HT1080 (cell line): ENCODE results near the gene SRSF7. TPM values are rescaled to one million over a fixed set of nuclear protein-coding genes. Genes with fewer than 3 reads are reported as not detected.
"Not testable (repeated sequence)": the region's sequence is repeated elsewhere in the genome, so short reads cannot be mapped to it uniquely, and the experiment has no call there.

Experiments
- DNase-seq: peaks from one replicate; pipeline ENCODE4 v3.0.0-alpha.2; 2015; ENCODE audit warnings: low read depth
- total RNA-seq: library from RNA; depleted of rRNA; stranded (reverse); fragments of >200 nt; shearing (Covaris generic); gene quantifications from 2 replicates; pipeline ENCODE4 v1.2.3, GENCODE V29; 2014

Gene SRSF7
- total RNA-seq, 1 experiment from 2014 or later = 298 TPM

DNA sequence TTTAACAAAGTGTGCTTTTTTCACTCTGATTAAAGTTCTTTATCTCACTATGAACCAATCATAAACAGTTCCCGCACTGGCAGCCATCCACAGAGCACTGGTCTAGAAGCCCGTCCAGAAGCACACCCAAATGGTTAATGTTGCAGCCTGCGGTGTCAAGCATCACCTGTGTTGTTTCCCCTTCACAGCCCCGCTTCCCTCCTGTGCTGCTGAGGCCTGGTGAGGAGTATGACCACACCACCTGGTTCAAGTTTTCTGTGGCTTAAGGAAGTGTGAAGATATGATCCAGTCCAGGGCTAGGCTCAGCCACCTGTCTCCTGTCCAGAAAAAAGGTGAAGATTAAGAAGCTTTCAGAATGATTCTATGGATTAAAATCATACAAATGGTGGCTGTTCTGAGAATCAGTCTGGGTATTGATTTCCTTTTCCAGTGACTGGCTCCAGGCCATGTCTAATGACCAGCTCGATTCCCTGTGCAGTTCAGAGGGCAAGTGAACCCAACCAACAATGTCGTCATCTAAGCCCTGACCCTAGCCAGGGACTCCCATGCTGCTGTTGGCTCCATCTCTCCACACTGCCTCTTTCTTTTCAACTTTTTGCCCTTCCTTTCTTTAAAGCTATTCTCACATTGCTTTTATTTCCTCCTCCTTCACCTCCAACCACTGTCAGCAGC, 17.7 kb downstream of the SRSF7 start:
- DNase-seq = no peak

- no peak for DNase-seq
Measured at GRCh38 chr2:38731684-38732221, 19.4 kb downstream of the SRSF7 start.

- no peak for DNase-seq
Measured at GRCh38 chr2:38731090-38731489, 20.1 kb downstream of the SRSF7 start.

GRCh38 chr2:38728694-38729093, 22.5 kb downstream of the SRSF7 start:
- no peak for DNase-seq

- DNase-seq = no peak
Measured at GRCh38 chr2:38727661-38728060, 23.5 kb downstream of the SRSF7 start.

- DNase-seq = no peak
Measured at GRCh38 chr2:38723173-38723572, 28.0 kb downstream of the SRSF7 start.

GRCh38 chr2:38722271-38723061, 28.7 kb downstream of the SRSF7 start:
- no peak for DNase-seq

- peak; percentile 94 for DNase-seq
Measured at GRCh38 chr2:38720613-38721241, 30.4 kb downstream of the SRSF7 start.

- DNase-seq = no peak
Measured at GRCh38 chr2:38719706-38720105, 31.5 kb downstream of the SRSF7 start.

DNA sequence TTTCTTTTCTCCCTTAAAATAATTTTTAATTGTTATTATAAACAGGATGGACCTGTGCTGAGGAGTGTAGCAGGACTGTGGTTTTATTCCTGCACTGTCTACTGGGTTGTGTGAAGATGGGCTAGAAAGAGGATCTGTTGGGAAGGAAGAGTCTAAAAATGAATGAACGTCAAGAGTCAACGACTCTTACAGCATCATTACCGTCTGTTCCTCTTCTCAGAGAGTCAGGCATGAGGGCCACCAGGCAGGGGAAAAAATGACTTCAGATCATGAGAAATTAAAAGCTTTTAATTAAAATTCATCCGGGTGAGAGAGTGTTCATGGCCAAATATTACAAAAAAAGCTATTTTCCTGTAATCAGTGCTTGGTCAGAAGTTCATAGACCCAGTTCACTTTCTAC, 32.6 kb downstream of the SRSF7 start:
- DNase-seq = no peak

GRCh38 chr2:38716185-38716584, 35.0 kb downstream of the SRSF7 start:
- no peak for DNase-seq

DNA sequence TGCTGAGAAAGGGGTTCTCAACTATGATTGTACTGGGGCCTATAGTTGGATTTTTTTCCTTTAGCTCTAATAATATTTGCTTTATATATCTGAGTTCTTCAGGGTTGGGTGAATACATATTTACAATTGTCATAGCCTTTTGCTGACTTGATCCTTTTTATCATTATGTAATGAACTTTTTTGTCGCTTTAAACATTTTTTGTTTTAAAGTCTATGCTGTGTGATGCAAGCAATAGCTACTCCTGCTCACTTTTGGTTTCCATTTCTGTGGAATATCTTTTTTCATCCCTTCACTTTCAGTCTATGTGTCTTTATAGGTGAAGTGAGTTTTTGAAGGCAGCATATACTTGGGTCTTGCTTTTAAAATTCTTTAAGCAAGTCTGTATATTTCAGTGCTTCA, 36.2 kb downstream of the SRSF7 start:
- DNase-seq = not testable (repeated sequence)

DNA sequence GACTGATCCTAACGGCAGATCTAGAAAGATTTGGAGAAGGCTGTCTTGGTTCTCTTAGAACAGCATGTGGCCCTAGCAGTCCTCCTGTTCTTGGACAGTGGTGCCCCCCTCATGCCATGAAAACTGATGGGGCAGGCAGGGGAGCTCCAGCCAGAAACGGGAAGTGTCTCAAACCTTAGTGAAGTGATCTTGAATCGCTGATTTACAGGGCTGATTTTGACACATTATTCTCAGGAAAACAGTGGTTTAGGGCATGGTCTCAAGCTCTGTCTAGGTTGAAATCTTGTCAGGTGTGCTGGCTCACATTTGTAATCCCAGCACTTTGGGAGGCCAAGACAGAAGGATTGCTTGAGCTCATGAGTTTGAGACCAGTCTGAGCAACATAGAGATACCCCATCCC, 37.8 kb downstream of the SRSF7 start:
- DNase-seq = no peak

- DNase-seq = no peak
Measured at GRCh38 chr2:38712871-38713270, 38.3 kb downstream of the SRSF7 start.

DNA sequence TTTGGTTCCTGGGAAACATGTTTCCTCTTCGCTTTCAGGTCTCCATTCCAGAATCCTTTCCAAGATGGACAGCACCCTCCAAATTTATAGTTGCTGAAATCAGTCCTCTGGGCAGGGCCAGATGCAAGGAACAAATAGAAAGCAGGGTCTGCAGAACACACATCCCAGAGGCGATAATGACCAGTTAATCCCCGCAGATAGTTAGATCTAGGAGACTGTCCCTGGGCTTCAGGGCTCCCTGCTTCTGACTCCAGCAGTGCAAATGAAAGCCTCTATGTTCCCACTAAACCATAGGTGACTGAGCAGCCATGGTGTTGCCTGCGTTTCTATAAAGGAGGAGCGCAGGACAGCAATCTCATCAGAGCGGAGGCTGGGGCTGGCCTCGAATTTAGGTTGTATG, 38.7 kb downstream of the SRSF7 start:
- DNase-seq = no peak

GRCh38 chr2:38711558-38711957, 39.6 kb downstream of the SRSF7 start:
- no peak for DNase-seq

DNA sequence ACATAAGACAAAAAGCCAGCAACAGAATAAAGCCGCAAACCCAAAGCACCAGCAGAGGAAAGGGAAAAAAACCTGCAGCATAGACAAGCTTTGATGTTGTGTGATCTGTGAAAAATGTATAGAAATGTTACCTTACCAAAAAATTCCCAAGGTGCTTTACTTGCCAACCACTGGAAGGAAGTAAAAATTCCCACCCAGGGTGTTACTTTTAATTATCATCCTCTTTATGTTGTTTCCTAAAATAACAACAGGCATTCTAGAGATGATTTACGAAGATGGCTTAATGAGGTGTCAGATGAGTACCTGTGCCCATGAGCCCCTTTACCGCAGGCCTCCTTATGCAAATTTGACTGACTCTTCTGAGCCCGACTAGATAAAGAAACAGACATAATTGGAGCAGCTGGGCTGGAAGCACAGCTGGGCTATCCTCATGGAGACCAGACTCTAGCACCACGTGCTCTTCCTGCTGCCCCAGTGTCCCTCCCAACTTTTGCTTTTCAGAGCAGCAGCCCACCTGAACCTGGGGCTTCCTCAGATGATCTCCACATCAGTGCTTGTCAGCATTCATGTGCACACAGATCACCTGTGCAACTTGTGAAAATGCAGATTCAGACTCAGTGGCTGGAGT, 41.5 kb downstream of the SRSF7 start:
- DNase-seq = no peak

- no peak for DNase-seq
Measured at GRCh38 chr2:38708900-38709566, 42.1 kb downstream of the SRSF7 start.

DNA sequence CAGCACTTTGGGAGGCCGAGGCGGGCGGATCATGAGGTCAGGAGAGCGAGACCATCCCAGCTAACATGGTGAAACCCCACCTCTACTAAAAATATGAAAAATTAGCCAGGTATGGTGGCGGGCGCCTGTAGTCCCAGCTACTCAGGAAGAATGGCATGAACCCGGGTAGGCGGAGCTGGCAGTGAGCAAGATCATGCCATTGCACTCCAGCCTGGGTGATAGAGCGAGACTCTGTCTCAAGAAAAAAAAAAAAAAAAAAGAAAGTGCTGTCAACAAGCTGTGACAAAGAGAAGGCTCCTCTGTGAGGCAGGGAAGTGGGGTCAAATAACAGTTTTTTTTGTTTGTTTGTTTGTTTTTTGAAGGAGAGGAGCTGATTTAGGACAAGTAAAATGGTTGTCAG, 42.7 kb downstream of the SRSF7 start:
- not testable (repeated sequence) for DNase-seq

GRCh38 chr2:38706846-38707345, 44.3 kb downstream of the SRSF7 start:
- DNase-seq = no peak

GRCh38 chr2:38704664-38705063, 46.5 kb downstream of the SRSF7 start:
- DNase-seq = no peak
